HG02973 (cell line): ENCODE measurements around the gene HOMER3.
"Not testable (repeated sequence)": the region's sequence is repeated elsewhere in the genome, so short reads cannot be mapped to it uniquely, and the experiment has no call there.

Experiments used
- ATAC-seq: cut with Tn5 transposase; IDR thresholded peaks from one replicate; pipeline ENCODE4 v1.9.1; 2021; ENCODE audit warnings: moderate library complexity; ENCODE audit not compliant: unreplicated experiment

HOMER3 gene

DNA sequence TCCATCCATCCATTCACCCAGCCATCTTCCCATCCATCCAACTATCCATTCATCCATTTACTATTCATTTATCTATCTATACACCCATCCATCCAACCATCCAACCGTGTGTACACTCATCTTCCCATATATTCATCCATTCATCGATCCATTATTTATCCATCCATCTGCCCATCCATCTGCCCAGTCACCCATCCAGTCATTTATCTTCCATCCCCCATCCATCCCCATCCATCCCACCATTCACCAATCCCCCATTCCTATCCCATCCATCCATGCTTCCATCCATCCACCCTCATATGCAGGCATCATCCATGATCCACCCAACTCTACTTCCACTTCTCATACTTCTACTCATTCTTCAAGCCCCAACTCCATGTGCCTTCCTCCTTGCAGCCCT lies 14.0 kb upstream of the HOMER3 start:
- no peak for ATAC-seq

- no peak for ATAC-seq
These were observed 13.1 kb upstream of the HOMER3 start for GRCh38 chr19:18954094-18954493.

DNA sequence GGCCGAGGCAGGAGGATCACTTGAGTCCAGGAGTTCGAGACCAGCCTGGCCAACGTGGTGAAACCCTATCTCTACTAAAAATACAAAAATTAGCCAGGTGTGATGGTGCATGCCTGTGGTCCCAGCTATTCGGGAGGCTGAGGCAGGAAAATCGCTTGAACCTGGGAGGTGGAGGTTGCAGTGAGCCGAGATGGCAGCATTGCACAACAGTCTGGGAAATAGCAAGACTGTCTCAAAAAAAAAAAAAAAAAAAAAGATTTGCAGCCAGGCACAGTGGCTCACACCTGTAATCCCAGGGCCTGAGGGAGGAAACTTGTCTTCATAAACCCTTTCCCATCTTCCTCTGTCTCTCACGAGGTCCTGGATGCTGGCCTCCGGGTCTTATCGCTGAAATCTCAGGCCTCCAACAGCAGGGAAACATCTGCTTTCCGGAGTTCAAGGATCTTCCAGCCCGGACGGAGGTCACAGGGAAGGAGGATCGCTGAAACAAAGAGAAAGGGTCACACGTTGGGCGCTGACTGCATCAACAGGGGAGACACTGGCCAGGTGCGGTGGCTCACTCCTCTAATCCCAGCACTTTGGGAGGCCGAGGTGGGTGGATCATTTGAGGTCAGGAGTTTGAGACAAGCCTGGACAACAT lies 11.5 kb upstream of the HOMER3 start:
- ATAC-seq: not testable (repeated sequence)

- ATAC-seq: no peak
These were observed 10.8 kb upstream of the HOMER3 start for GRCh38 chr19:18951721-18952281.

- ATAC-seq: no peak
These were observed 8.8 kb upstream of the HOMER3 start for GRCh38 chr19:18949858-18950257.

- ATAC-seq: no peak
These were observed 7.9 kb upstream of the HOMER3 start for GRCh38 chr19:18948976-18949356.

GRCh38 chr19:18948075-18948975 lies 7.3 kb upstream of the HOMER3 start:
- no peak for ATAC-seq

DNA sequence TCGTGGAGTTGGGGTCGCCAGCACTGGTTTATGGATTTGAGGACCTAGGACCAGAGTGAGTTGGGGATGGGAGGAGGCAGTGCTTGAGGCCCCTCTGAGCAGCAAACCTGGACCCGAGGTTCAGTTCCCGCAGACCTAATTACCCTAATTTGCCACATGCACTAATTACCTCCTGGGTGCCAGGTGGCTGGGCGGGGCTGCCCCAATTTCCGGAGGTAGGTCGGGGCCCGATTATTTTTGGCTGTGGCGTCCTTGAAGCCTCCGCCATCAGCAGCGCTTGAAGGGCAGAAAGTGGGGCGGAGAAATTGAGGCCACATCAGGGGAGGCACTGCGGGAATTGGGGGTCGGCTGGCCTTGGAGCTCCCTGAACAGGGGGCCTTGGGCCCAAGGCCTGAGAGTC lies 5.9 kb upstream of the HOMER3 start:
- ATAC-seq: no peak

- ATAC-seq: no peak
These were observed 5.3 kb upstream of the HOMER3 start for GRCh38 chr19:18946335-18946734.

- no peak for ATAC-seq
These were observed 4.3 kb upstream of the HOMER3 start for GRCh38 chr19:18945297-18945696.

- no peak for ATAC-seq
These were observed 2.4 kb upstream of the HOMER3 start for GRCh38 chr19:18943465-18943864.

DNA sequence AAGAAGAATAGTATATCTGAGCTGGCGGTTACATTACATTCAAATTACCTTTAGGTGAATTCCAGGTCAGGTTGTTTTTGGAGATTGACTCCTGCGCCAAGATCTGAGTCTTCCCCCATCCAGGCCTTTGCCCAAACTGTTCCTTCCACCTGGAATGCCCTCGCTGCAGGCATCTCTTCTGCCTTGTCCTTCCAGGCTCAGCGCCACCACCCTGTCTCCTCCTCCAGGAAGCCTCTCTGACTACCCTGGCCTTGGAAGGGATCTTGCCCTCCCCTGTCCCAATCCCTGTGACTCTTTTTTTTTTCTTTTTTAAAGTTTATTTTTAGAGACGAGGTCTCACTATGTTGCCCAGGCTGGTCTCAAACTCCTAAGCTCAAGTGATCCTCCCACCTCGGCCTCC lies 1.7 kb upstream of the HOMER3 start:
- ATAC-seq: no peak

GRCh38 chr19:18941628-18942354 lies 774 bp upstream of the HOMER3 start:
- no peak for ATAC-seq

- ATAC-seq: no peak
These were observed 872 bp downstream of the HOMER3 start for GRCh38 chr19:18939922-18940768.

GRCh38 chr19:18939163-18939562 lies 1.9 kb downstream of the HOMER3 start:
- ATAC-seq: no peak

GRCh38 chr19:18933297-18933696 lies 7.7 kb downstream of the HOMER3 start:
- ATAC-seq: no peak

DNA sequence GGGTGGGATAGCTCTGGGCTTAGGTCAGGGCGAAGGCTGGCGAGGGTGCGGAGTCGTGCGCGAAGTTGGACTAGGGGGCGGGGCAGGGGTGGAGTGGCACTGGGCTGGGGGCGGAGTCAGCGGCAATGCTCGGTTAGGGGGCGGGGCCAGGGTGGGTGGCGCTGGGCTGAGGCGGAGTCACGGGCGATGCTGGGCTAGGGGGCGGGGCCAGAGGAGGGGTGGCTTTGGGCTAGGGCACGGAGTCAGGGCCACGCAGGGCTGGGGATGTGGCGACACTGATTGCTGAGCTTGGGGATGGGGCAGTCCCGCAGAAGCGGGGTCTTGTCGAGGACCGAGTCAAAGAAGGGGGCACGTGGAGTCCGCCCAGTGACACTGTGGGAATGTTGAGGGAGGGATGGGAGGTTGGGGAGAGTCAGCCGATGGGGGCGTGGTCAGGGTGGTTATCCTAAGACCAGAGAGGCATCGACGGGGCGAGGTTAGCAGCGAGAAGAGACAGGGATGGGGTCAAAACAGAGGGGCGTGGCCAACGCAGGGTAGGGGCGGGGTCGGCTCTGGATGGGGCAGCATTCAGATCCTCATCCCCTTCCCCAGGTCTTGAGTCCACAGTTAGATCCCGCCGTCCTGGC lies 8.7 kb downstream of the HOMER3 start:
- ATAC-seq: no peak

GRCh38 chr19:18931316-18932162 lies 9.5 kb downstream of the HOMER3 start:
- ATAC-seq: no peak

DNA sequence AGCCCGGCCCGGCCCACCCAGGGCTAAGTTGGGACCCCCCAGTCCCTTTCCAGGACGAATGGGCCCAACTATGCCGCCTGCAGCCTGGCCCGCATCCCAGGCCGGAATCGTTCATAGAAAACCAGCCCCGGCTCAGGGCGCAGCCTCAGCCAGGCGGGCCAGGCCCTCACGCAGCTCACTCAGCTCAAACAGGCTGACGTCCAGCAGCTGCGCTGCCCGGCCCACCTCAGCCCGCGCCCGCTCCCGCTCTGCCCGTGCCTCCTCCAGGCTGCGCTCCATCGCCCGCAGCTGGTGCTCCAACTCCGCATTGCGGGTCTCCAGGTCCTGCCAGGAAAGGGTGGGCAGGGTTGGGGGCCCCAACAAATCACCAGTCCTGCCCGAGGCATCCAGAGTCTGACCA lies 11.7 kb downstream of the HOMER3 start:
- no peak for ATAC-seq
